IMR-90 (cell line): ENCODE results near the gene CARMIL1. TPM values are rescaled to one million over a fixed set of nuclear protein-coding genes. Genes with fewer than 3 reads are reported as not detected.

Experiments used
- ATAC-seq: fragments of 200-7000 bp; cut with Tn5 transposase; 2 replicates; pipeline ENCODE4 v1.9.1; 2020; ENCODE audit warnings: low read depth, mild to moderate bottlenecking, moderate library complexity
- BruUV-seq: library from RNA; stranded (reverse); fragments of 400-500 nt; replicated peaks from 2 replicates; lab custom pipeline; 2021; lab: Mats Ljungman, UMichigan
- CTCF ChIA-PET: fragments of 300-600 bp; formaldehyde crosslinking; extraction: SDS; loops from one replicate; lab custom pipeline; 2021; ENCODE audit warnings: antibody characterized with exemption; lab: Yijun Ruan, JAX
- POLR2A ChIA-PET: fragments of 300-600 bp; sonication (Branson Sonifier 250); formaldehyde crosslinking; loops from one replicate; lab custom pipeline; 2022; ENCODE audit warnings: antibody characterized with exemption; ENCODE audit not compliant: unreplicated experiment; lab: Charles Lee
- DNase-seq: peaks from one replicate; pipeline ENCODE4 v3.0.0; 2013
- H2AFZ ChIP-seq: replicated peaks from 2 replicates; pipeline ENCODE3; 2013; ENCODE audit warnings: low read length, mild to moderate bottlenecking; ENCODE audit not compliant: poor library complexity
- H2AK5ac ChIP-seq: 2 replicates; pipeline ENCODE4 v1.6.1; 2013; ENCODE audit warnings: low read depth, low read length, inconsistent platforms
- H2AK9ac ChIP-seq: replicated peaks from 2 replicates; pipeline ENCODE3; 2013; ENCODE audit warnings: mild to moderate bottlenecking, low read depth, low read length, moderate library complexity; ENCODE audit not compliant: poor library complexity
- H2BK120ac ChIP-seq: 2 replicates; pipeline ENCODE4 v1.6.1; 2013; ENCODE audit warnings: low read depth, low read length, inconsistent platforms
- H2BK15ac ChIP-seq: 3 replicates; pipeline ENCODE4 v1.6.1; 2013; ENCODE audit warnings: low read depth, low read length, inconsistent platforms
- H2BK20ac ChIP-seq: 2 replicates; pipeline ENCODE4 v1.6.1; 2013; ENCODE audit warnings: low read depth, mild to moderate bottlenecking, inconsistent platforms, low read length, moderate library complexity
- H2BK5ac ChIP-seq: 2 replicates; pipeline ENCODE4 v1.6.1; 2013; ENCODE audit warnings: mild to moderate bottlenecking, low read depth, low read length, inconsistent platforms; ENCODE audit not compliant: poor library complexity, severe bottlenecking
- H3K14ac ChIP-seq: replicated peaks from 2 replicates; pipeline ENCODE4 v1.6.1; 2013; ENCODE audit warnings: low read depth, low read length, inconsistent platforms
- H3K18ac ChIP-seq: 2 replicates; pipeline ENCODE4 v1.6.1; 2013; ENCODE audit warnings: low read depth, low read length, control low read depth
- H3K23ac ChIP-seq: 2 replicates; pipeline ENCODE4 v1.6.1; 2013; ENCODE audit warnings: low read depth, low read length, inconsistent platforms
- H3K27ac ChIP-seq: 2 replicates; pipeline ENCODE4 v1.5.1; 2013; ENCODE audit warnings: mild to moderate bottlenecking, control low read depth, low read length; ENCODE audit not compliant: insufficient read depth
- H3K27me3 ChIP-seq: 2 replicates; pipeline ENCODE4 v1.6.1; 2013; ENCODE audit warnings: low read length; ENCODE audit not compliant: control insufficient read depth, insufficient read depth
- H3K36me3 ChIP-seq: 2 replicates; pipeline ENCODE4 v1.6.1; 2013; ENCODE audit warnings: low read length, mixed read lengths; ENCODE audit not compliant: control insufficient read depth, insufficient read depth
- H3K4ac ChIP-seq: 2 replicates; pipeline ENCODE4 v1.6.1; 2013; ENCODE audit warnings: low read depth, low read length, inconsistent platforms
- H3K4me1 ChIP-seq: 2 replicates; pipeline ENCODE4 v1.6.1; 2013; ENCODE audit warnings: low read length, mixed read lengths; ENCODE audit not compliant: control insufficient read depth, insufficient read depth
- H3K4me2 ChIP-seq: 2 replicates; pipeline ENCODE4 v1.6.1; 2013; ENCODE audit warnings: low read depth, mild to moderate bottlenecking, control low read depth, low read length, moderate library complexity
- H3K4me3 ChIP-seq: 2 replicates; pipeline ENCODE4 v1.5.1; 2013; ENCODE audit warnings: low read depth, mild to moderate bottlenecking, control low read depth, low read length, moderate library complexity; ENCODE audit not compliant: insufficient read depth
- H3K56ac ChIP-seq: 2 replicates; pipeline ENCODE4 v1.6.1; 2013; ENCODE audit warnings: low read length, inconsistent platforms; ENCODE audit not compliant: insufficient read depth; ENCODE audit errors: extremely low read depth
- H3K79me1 ChIP-seq, 2 experiments: 2 replicates each; pipeline ENCODE4 v1.6.1; 2013; ENCODE audit warnings: low read length in 2 of 2, inconsistent platforms in 1 of 2, low read depth in 1 of 2
- H3K9ac ChIP-seq: 2 replicates; pipeline ENCODE4 v1.6.1; 2013; ENCODE audit warnings: low read depth, low read length, control low read depth
- H3K9me1 ChIP-seq: 2 replicates; pipeline ENCODE4 v1.6.1; 2013; ENCODE audit warnings: low read length, inconsistent platforms; ENCODE audit not compliant: insufficient read depth
- H3K9me3 ChIP-seq: 2 replicates; pipeline ENCODE4 v1.6.1; 2013; ENCODE audit warnings: low read length; ENCODE audit not compliant: control insufficient read depth, insufficient read depth
- H4K20me1 ChIP-seq: 2 replicates; pipeline ENCODE4 v1.6.1; 2013; ENCODE audit warnings: low read length, inconsistent platforms; ENCODE audit not compliant: insufficient read depth
- H4K5ac ChIP-seq: 2 replicates; pipeline ENCODE4 v1.6.1; 2013; ENCODE audit warnings: mild to moderate bottlenecking, low read depth, low read length, control low read depth
- H4K8ac ChIP-seq, 2 experiments: 2 replicates each; pipeline ENCODE4 v1.6.1; 2013; ENCODE audit warnings: low read depth in 2 of 2, low read length in 2 of 2, control low read depth in 1 of 2, inconsistent platforms in 1 of 2
- H4K91ac ChIP-seq: 2 replicates; pipeline ENCODE4 v1.6.1; 2013; ENCODE audit warnings: low read depth, low read length, inconsistent platforms; ENCODE audit not compliant: insufficient read depth
- BHLHE40 ChIP-seq: fragments of 150-350 bp; IDR thresholded peaks from 2 replicates; pipeline ENCODE4 v1.6.1; 2016; ENCODE audit warnings: mild to moderate bottlenecking, low read depth, low read length
- CHD1 ChIP-seq: IDR thresholded peaks from 2 replicates; pipeline ENCODE4 v1.6.1; 2012; ENCODE audit warnings: low read depth, low read length, improper control_type of control experiment
- ELK1 ChIP-seq: fragments of 150-350 bp; IDR thresholded peaks from 2 replicates; pipeline ENCODE4 v1.6.1; 2016; ENCODE audit warnings: low read depth, mild to moderate bottlenecking, low read length, moderate library complexity, borderline replicate concordance
- FOS ChIP-seq: fragments of 150-350 bp; IDR thresholded peaks from 2 replicates; pipeline ENCODE4 v1.6.1; 2016; ENCODE audit warnings: low read depth, low read length
- MAFK ChIP-seq: IDR thresholded peaks from 2 replicates; pipeline ENCODE4 v1.6.1; 2012; ENCODE audit warnings: low read depth, low read length, improper control_type of control experiment
- MAZ ChIP-seq: IDR thresholded peaks from 2 replicates; pipeline ENCODE4 v1.6.1; 2012; ENCODE audit warnings: low read depth, mild to moderate bottlenecking, low read length, improper control_type of control experiment, moderate library complexity, borderline replicate concordance
- MXI1 ChIP-seq: IDR thresholded peaks from 2 replicates; pipeline ENCODE4 v1.6.1; 2012; ENCODE audit warnings: low read depth, mild to moderate bottlenecking, low read length, moderate library complexity, borderline replicate concordance
- NFE2L2 ChIP-seq: fragments of 150-350 bp; IDR thresholded peaks from 2 replicates; pipeline ENCODE4 v1.6.1; 2016; ENCODE audit warnings: low read depth, mild to moderate bottlenecking, low read length
- RAD21 ChIP-seq: IDR thresholded peaks from 2 replicates; pipeline ENCODE4 v1.6.1; 2012; ENCODE audit warnings: low read length, improper control_type of control experiment
- RCOR1 ChIP-seq: IDR thresholded peaks from 2 replicates; pipeline ENCODE4 v1.6.1; 2012; ENCODE audit warnings: mild to moderate bottlenecking, low read length, improper control_type of control experiment; ENCODE audit not compliant: insufficient replicate concordance
- SMC3 ChIP-seq: fragments of 150-350 bp; IDR thresholded peaks from 2 replicates; pipeline ENCODE4 v1.6.1; 2016; ENCODE audit warnings: low read depth, mild to moderate bottlenecking, antibody characterized with exemption, low read length, moderate library complexity
- WGBS, 2 experiments: methylation state at CpG; one replicate each; pipeline versions ENCODE4 v1.1.5 to v1.1.7; 2013; ENCODE audit warnings: missing lambda C conversion rate in 2 of 2; ENCODE audit not compliant: insufficient read length in 1 of 2; ENCODE audit errors: extremely low coverage in 2 of 2; 5-methylcytosine and 5-hydroxymethylcytosine counted together
- dilution Hi-C: fragments of 300-500 bp; cut with HindIII; formaldehyde crosslinking; loops from one replicate; pipeline ENCODE4 v1.14.3; 2018; ENCODE audit warnings: low sequenced_read_pairs; ENCODE audit not compliant: unreplicated experiment
- in situ Hi-C: fragments of 300-500 bp; cut with MboI; formaldehyde crosslinking; loops from 3 replicates; pipeline ENCODE4 v1.14.3; 2019; ENCODE audit warnings: low sequenced_read_pairs, inconsistent platforms, mixed read lengths
- intact Hi-C: fragments of 100-400 bp; cut with micrococcal nuclease; formaldehyde crosslinking; loops from 2 replicates; pipeline ENCODE4 v1.10.0; 2022
- polyA plus RNA-seq, 3 experiments: library from polyadenylated mRNA; depleted of rRNA; stranded (reverse); fragments of >200 nt; gene quantifications; 2 replicates each; pipeline ENCODE4 v1.2.3, GENCODE V29; 2012; ENCODE audit warnings: low replicate concordance in 1 of 3
- total RNA-seq: library from RNA; depleted of rRNA; stranded (reverse); fragments of >200 nt; gene quantifications from 2 replicates; pipeline ENCODE4 v1.2.3, GENCODE V29; 2012
- TF ChIP-seq, protein P1 (sequence below): fragments of 150-350 bp; IDR thresholded peaks from 2 replicates; pipeline ENCODE4 v1.6.1; 2017; ENCODE audit warnings: mild to moderate bottlenecking, antibody characterized with exemption, low read length, low read depth
- TF ChIP-seq, protein P2 (sequence below): conservative IDR thresholded peaks from 2 replicates; pipeline ENCODE4 v1.5.1; 2012; ENCODE audit warnings: mild to moderate bottlenecking, low read depth, low read length, improper control_type of control experiment

CARMIL1 gene
- total and polyA plus RNA-seq, 2 of the 4 experiments (the other 2 are of a cell fraction) = 1.3 to 2.9 TPM

DNA sequence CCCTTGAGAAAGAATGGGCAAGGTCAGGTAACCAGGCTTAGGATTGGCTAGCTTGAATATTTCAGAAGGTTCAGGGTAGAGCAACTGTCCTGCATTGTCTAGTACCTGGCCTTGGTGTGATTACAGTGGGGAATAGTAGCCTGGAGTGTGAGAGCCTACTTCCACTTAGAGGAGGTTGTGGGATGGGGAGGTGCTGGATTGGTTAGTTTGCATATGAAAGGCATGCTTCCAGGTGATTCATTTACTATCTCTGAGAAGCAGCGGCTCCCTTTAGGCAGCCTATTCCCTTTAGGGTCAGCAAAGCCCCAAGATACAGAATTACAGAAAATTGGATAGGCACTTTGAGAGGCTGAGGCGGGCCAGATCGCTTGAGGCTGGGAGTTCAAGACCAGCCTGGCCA lies 347.8 kb downstream of the CARMIL1 start:
- Histone ChIP-seq H2AK5ac (no peak overlapping the region), H3K36me3 (no peaks in the 10 kb centered on the region), H2BK20ac (no peak overlapping the region), H3K4ac (no peak overlapping the region), H4K5ac (no peak overlapping the region), H2AK9ac (no peak overlapping the region), H3K9me3 (no peaks in the 10 kb centered on the region), H4K8ac (no peak overlapping the region), H2AFZ (no peak overlapping the region), H3K27ac (no peak overlapping the region), H3K79me1 (no peaks in the 10 kb centered on the region), H3K4me3 (no peak overlapping the region), H3K4me2 (no peak overlapping the region), H4K91ac (no peak overlapping the region), H3K56ac (no peak overlapping the region), H3K9ac (no peak overlapping the region), H2BK5ac (no peak overlapping the region), H3K27me3 (no peaks in the 10 kb centered on the region), H2BK15ac (no peak overlapping the region), H2BK120ac (no peak overlapping the region), H3K18ac (no peak overlapping the region), H3K9me1 (no peaks in the 10 kb centered on the region), H3K14ac (no peak overlapping the region), H3K4me1 (no peaks in the 10 kb centered on the region), H4K20me1 (no peaks in the 10 kb centered on the region), H3K23ac (no peak overlapping the region)
- DNase-seq = no peak
- dilution Hi-C loops = no loop called here
- TF ChIP-seq, protein P1, sequence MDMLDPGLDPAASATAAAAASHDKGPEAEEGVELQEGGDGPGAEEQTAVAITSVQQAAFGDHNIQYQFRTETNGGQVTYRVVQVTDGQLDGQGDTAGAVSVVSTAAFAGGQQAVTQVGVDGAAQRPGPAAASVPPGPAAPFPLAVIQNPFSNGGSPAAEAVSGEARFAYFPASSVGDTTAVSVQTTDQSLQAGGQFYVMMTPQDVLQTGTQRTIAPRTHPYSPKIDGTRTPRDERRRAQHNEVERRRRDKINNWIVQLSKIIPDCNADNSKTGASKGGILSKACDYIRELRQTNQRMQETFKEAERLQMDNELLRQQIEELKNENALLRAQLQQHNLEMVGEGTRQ = no peak
- TF ChIP-seq MAFK (no peak), NFE2L2 (no peak), SMC3 (no peak), ELK1 (no peak), MAZ (no peak), RAD21 (no peak), BHLHE40 (no peak), FOS (no peak), RCOR1 (no peak), CHD1 (no peak), MXI1 (no peak)
- TF ChIP-seq, protein P2, sequence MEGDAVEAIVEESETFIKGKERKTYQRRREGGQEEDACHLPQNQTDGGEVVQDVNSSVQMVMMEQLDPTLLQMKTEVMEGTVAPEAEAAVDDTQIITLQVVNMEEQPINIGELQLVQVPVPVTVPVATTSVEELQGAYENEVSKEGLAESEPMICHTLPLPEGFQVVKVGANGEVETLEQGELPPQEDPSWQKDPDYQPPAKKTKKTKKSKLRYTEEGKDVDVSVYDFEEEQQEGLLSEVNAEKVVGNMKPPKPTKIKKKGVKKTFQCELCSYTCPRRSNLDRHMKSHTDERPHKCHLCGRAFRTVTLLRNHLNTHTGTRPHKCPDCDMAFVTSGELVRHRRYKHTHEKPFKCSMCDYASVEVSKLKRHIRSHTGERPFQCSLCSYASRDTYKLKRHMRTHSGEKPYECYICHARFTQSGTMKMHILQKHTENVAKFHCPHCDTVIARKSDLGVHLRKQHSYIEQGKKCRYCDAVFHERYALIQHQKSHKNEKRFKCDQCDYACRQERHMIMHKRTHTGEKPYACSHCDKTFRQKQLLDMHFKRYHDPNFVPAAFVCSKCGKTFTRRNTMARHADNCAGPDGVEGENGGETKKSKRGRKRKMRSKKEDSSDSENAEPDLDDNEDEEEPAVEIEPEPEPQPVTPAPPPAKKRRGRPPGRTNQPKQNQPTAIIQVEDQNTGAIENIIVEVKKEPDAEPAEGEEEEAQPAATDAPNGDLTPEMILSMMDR = no peak
- BruUV-seq = no TSS peak
- CTCF ChIA-PET = no interaction called here
- intact Hi-C loops = no loop called here
- ATAC-seq = no peak
- WGBS, 2 experiments = no CpG with 5 or more reads among the region's 3 CpGs
- in situ Hi-C loops = no loop called here
- POLR2A ChIA-PET = no interaction called here
